HUES48 (cell line): ENCODE data around the gene VTI1A.
"Not testable (repeated sequence)": the region's sequence is repeated elsewhere in the genome, so short reads cannot be mapped to it uniquely, and the experiment has no call there.

Experiments used
- H3K27ac ChIP-seq: one replicate; pipeline ENCODE4 v1.7.0; 2013; ENCODE audit warnings: low read depth, low read length, inconsistent platforms
- H3K27me3 ChIP-seq: 2 replicates; pipeline ENCODE4 v1.6.1; 2013; ENCODE audit warnings: mild to moderate bottlenecking, low read length; ENCODE audit not compliant: control insufficient read depth, insufficient read depth
- H3K36me3 ChIP-seq: 2 replicates; pipeline ENCODE4 v1.6.1; 2013; ENCODE audit warnings: low read length; ENCODE audit not compliant: control insufficient read depth, insufficient read depth
- H3K4me1 ChIP-seq: 2 replicates; pipeline ENCODE4 v1.6.1; 2013; ENCODE audit warnings: mild to moderate bottlenecking, low read length; ENCODE audit not compliant: control insufficient read depth, insufficient read depth
- H3K4me3 ChIP-seq: 2 replicates; pipeline ENCODE4 v1.5.1; 2013; ENCODE audit warnings: mild to moderate bottlenecking, low read depth, low read length
- H3K9ac ChIP-seq: 2 replicates; pipeline ENCODE4 v1.6.1; 2013; ENCODE audit warnings: mild to moderate bottlenecking, low read depth, low read length, moderate library complexity
- H3K9me3 ChIP-seq: 2 replicates; pipeline ENCODE4 v1.6.1; 2013; ENCODE audit warnings: low read length; ENCODE audit not compliant: control insufficient read depth, insufficient read depth

VTI1A gene

DNA sequence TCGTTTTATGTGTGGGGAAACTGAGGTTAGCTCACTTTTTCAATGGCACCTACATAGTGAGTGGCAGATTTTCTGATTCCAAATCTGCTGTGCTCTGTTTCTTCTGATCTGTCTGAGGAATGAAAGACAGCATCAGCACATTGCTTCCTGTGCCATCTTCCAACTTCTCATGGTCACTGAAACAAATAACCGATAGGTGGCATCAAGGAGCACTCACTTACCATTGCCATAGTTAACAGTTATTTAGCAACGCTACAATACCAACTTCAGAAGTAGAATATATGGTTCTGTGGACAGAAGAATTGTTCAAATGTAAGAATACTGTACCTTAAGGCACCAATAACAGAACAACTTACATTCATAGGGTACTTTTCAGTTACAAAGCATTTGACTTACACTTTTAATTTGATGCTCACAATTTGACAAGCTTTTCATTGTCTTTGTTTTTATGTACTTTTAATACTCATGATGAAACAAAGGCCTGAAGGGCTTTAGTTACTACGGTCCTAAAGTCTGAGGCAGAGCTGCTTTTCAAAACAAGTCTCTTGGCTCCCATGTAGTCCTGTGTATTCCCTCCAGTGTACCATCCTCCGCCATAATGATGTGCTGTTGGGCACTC lies 274.2 kb downstream of the VTI1A start:
- H3K4me1 ChIP-seq = peaks cover 41% of the 10 kb centered on the region
- no peak overlapping the region for H3K4me3 ChIP-seq
- no peaks in the 10 kb centered on the region for H3K36me3 ChIP-seq
- no peak overlapping the region for H3K9ac ChIP-seq
- no peak overlapping the region for H3K27ac ChIP-seq
- H3K9me3 ChIP-seq = no peaks in the 10 kb centered on the region
- H3K27me3 ChIP-seq = no peaks in the 10 kb centered on the region

DNA sequence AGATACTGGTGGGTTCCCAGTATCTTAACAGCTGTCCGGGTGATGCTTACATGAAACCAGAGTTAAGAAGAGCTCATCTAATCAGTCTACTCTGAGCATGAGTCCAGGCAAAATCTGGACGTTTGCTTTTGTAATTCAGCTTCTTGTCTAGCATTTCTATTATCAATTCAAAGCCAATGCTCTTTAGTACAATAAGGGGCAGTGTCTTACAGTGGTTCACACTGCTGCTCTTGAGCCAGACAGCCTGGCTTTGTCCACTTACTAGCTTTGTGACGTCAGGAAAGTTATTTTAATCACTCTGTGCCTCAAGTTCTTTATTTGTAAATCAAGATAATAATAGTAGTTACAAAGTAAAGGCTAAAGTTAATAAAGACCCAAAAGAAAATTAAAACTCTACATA lies 275.7 kb downstream of the VTI1A start:
- H3K9me3 ChIP-seq = no peaks in the 10 kb centered on the region
- H3K36me3 ChIP-seq = no peaks in the 10 kb centered on the region
- H3K9ac ChIP-seq = no peak overlapping the region
- no peak overlapping the region for H3K27ac ChIP-seq
- peaks cover 37% of the 10 kb centered on the region for H3K4me1 ChIP-seq
- no peak overlapping the region for H3K4me3 ChIP-seq
- no peaks in the 10 kb centered on the region for H3K27me3 ChIP-seq

DNA sequence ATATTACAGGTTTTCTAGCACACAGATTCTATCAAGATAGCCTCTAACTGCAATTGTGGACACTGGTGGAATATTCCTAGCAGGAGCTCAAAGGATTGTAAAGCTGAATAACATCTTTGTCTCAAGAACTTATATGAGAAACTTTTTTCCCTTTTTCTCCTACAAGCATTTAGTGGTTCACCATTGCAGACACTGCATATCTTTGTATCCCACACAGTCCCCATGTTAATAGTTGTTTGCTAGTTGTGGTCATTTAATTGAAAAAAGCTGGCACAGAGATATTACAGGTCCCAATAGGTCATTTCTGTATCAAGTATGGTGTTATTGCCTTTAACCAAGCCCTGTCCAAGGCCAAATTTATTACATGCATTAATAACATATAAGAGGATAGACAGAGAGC lies 276.9 kb downstream of the VTI1A start:
- no peak overlapping the region for H3K4me3 ChIP-seq
- H3K27me3 ChIP-seq = no peaks in the 10 kb centered on the region
- H3K4me1 ChIP-seq = peaks cover 37% of the 10 kb centered on the region
- no peak overlapping the region for H3K27ac ChIP-seq
- H3K9me3 ChIP-seq = no peaks in the 10 kb centered on the region
- no peaks in the 10 kb centered on the region for H3K36me3 ChIP-seq
- H3K9ac ChIP-seq = no peak overlapping the region

DNA sequence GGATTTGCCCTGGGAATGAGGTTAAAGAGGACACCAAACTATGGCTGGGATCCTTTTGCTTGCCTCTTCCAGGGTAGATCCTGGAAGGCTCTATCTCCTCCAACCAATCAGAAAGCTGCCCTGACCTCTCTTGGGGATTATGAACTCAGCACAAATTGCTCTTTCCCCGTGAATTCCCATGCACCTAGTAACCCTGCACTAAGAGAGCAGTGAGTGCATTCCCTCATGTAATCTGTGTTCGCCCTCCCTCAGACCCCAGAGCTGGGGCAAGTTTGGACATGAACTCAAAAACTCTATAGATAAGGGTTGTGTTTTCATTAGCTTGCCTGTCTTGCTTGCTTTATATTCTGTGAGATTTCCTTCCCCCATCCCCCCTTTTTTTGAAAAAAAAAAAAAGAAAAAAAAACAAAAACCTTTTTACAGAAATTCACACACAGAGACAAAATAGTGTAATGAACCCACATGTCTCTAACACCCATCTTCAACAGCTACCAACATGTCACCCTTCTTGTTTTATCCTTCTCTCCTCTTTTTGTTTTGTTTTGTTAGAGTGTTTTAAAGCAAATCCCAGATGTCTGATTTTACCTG lies 277.5 kb downstream of the VTI1A start:
- no peak overlapping the region for H3K4me3 ChIP-seq
- H3K27ac ChIP-seq = no peak overlapping the region
- no peaks in the 10 kb centered on the region for H3K36me3 ChIP-seq
- H3K9me3 ChIP-seq = no peaks in the 10 kb centered on the region
- H3K9ac ChIP-seq = no peak overlapping the region
- H3K4me1 ChIP-seq = peaks cover 32% of the 10 kb centered on the region
- no peaks in the 10 kb centered on the region for H3K27me3 ChIP-seq

DNA sequence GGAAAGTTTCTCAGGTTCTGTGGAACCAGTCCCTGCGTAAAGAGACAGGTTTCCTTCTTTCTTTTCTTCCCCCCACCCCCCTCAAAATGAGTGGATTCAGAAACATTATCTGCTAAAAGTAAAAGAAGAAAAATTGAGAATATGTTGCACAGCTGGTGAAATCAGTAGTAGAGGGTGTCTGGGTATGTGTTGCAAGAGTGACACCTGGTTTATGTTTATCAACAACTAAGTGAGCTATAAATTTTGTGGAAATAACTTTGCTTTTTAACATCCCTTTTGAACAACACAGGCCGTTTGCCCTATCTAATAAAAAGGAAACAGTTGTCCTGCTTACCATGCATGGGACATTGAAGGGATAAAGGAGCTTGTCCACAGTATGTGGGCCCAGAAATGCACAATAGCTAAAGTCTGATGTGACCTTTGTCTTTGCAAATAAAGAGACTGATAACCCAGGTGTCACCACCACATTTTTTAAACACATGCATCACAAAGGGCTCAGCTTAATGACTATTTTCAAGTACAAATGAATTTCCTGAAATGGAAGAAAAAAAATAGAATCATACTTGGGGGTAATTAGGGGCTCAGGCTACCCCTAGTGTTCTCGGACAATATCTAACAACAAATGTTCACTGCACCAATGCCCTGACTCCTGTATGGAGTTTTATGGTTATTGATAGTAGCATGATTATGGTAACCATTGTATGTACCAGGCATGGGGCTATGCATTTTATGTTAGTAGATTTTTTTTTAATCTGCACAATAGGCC lies 281.3 kb downstream of the VTI1A start:
- Histone ChIP-seq H3K27ac (peak overlapping the region; percentile 64), H3K9ac (no peak overlapping the region), H3K9me3 (no peaks in the 10 kb centered on the region), H3K4me3 (no peak overlapping the region), H3K36me3 (no peaks in the 10 kb centered on the region), H3K27me3 (no peaks in the 10 kb centered on the region), H3K4me1 (peaks cover 43% of the 10 kb centered on the region)

DNA sequence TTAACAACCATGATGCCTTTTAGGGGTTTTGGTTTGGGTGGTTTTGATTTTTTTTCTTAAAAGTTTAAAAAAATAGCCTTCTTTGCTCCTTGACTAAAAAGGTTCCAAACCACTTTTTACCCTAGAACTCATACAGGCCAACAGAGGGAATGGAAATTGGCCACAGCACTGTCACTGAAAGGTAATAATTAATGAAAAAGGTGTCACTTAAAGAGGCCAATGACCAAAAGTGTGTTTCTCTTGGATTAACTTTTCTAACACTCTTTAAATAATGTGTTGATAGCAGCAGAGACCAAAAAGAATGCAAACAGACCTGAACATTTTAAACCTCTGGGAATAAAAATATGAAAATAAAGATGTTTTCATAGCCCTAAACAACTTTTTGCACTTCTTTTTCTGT lies 282.0 kb downstream of the VTI1A start:
- H3K27ac ChIP-seq = peak overlapping the region; percentile 3

DNA sequence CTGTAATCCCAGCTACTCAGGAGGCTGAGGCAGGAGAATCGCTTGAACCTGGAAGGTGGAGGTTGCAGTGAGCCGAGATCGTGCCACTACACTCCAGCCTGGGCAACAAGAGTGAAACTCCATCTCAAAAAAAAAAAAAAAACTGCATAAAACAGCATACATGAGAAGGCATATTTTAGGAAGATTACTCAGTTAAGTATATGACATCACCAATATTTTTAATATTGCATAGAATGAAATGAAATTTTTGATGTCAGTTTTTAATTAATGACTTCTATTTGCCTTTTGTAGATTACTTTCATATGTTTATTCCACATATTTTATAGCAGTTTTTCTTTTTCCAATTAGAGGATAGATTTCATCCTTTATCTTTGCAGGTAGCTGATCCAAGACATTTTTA lies 284.4 kb downstream of the VTI1A start:
- not testable (repeated sequence) for H3K27me3 ChIP-seq, H3K9ac ChIP-seq, H3K4me3 ChIP-seq, H3K9me3 ChIP-seq, H3K36me3 ChIP-seq
- Histone ChIP-seq H3K4me1 (peaks cover 40% of the 10 kb centered on the region), H3K27ac (peak overlapping the region; percentile 89)

More for the DNA sequence above, 282.0 kb downstream of the VTI1A start:
- H3K4me3 ChIP-seq = no peak overlapping the region
- no peaks in the 10 kb centered on the region for H3K9me3 ChIP-seq
- no peaks in the 10 kb centered on the region for H3K27me3 ChIP-seq
- no peak overlapping the region for H3K9ac ChIP-seq
- peaks cover 41% of the 10 kb centered on the region for H3K4me1 ChIP-seq
- H3K36me3 ChIP-seq = no peaks in the 10 kb centered on the region

DNA sequence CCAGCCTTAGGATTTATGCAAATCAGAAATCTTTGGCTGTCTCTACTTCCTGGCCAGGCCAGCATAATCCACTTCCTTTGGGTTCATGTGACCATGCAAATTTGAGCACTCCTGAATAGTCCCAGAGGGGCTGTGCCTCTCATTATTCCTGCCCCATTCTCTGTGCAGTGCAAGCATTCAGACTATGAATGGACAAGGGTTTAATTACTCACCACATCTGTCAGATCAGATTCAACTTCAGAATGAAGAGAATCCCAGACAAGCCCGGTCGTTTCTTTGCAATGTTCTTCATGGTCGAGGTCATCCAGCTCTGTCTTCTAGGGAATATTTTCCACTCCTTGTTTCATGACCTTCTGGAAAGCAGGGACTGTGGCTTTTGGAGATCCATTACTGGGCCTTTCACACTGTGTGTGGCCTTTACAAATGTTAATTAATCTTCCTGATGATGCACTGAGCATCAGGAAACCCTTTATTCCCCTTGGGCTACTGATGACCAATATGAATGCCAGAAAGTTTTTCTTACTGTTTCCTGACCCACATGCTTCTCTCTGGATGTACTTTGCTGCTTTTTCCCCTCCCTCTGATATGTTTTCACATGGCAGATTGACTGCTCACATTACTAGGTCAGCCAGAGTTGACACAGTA lies 285.4 kb downstream of the VTI1A start:
- Histone ChIP-seq H3K9ac (no peak overlapping the region), H3K4me1 (peaks cover 40% of the 10 kb centered on the region), H3K4me3 (no peak overlapping the region), H3K27ac (peak overlapping the region; percentile 89), H3K27me3 (no peaks in the 10 kb centered on the region), H3K36me3 (no peaks in the 10 kb centered on the region), H3K9me3 (no peaks in the 10 kb centered on the region)

DNA sequence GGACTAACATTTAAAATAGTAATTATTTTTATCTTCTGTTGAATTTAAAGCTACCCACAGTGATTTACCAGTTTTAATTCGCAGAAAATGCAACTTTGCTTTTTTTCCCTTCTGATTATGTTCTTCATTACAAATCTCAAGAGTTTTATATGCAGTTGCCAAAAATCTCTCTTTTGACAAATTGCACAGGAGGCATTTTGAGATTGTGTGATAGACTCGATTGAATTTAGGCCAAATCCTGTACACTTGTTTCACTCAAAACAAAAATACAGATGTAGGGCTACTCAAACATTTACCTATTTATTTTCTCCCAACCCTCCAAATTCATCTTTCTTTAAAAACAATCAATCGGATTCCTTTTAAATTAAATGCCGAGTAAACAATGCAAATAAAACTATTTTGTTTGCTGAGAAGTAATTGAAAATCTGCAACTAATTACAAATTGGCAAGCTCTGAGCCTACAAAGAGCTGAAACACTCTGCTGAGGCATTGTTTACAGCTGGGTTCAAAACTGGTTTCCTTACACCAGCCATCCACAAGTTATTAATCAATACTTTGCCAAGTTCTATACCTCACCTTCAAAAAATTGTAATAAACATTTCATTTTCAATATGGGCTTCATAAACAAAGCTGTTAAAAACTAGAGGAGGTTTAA lies 288.2 kb downstream of the VTI1A start:
- Histone ChIP-seq H3K4me3 (no peak overlapping the region), H3K27me3 (no peaks in the 10 kb centered on the region), H3K4me1 (peaks cover 26% of the 10 kb centered on the region), H3K9me3 (no peaks in the 10 kb centered on the region), H3K9ac (no peak overlapping the region), H3K27ac (no peak overlapping the region), H3K36me3 (no peaks in the 10 kb centered on the region)

DNA sequence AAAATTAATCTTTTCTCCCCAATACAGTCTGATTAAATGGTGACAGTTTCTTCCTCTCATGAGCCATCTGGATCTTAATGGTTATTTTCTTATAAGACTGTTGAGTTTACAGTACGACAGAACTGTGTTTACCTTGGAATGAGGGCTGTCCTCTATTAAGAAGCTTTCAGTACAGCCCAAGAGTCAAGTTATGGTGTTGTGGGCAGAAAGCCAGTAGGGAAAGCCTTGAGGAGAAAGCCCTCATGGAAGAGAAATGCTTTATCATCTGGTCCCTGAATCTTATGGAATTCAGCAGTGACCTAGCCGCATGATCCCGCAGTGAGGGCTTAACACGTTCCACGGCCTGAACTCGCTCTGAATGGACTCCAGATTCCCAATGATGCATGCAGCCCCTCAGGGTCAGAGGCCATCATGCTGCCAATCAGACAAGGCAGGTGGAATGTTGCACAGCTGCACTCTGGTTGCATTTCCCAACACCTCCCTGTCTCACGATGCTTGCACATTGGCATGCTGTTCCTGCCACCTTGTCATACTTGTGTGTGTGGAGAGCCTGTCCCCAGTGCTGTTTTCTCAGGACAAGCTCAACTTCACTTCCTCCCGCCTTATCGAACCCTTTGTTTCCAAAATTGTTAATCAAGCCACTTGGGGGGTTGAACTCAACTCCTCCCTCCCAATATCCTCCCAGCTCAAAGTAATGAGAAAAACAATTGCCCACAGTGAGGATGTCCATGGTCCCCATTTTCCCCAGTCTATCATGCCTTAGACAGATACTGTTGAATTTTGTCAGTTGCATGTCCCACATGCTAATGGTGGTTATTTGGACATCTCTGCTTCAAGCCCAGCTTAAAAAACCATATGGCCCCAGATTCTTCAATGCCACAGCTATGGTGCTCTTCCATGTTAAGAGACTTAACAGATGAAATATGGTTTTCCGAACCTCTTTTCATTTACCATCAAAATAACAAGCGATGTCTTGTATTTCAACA lies 291.9 kb downstream of the VTI1A start:
- H3K27ac ChIP-seq = no peak overlapping the region
- H3K4me1 ChIP-seq = peaks cover 15% of the 10 kb centered on the region
- no peaks in the 10 kb centered on the region for H3K36me3 ChIP-seq
- H3K27me3 ChIP-seq = no peaks in the 10 kb centered on the region
- H3K9ac ChIP-seq = no peak overlapping the region
- H3K4me3 ChIP-seq = no peak overlapping the region
- H3K9me3 ChIP-seq = no peaks in the 10 kb centered on the region
